ENCODE measurements around the gene DISC1. TPM values are rescaled to one million over a fixed set of nuclear protein-coding genes. Genes with fewer than 3 reads are reported as not detected.

DISC1 gene
- total and polyA plus RNA-seq, 2 of the 13 experiments (the other 11 are each of a cell fraction or from before 2014, with no cell fraction given): 4.2 to 4.6 TPM

DNA sequence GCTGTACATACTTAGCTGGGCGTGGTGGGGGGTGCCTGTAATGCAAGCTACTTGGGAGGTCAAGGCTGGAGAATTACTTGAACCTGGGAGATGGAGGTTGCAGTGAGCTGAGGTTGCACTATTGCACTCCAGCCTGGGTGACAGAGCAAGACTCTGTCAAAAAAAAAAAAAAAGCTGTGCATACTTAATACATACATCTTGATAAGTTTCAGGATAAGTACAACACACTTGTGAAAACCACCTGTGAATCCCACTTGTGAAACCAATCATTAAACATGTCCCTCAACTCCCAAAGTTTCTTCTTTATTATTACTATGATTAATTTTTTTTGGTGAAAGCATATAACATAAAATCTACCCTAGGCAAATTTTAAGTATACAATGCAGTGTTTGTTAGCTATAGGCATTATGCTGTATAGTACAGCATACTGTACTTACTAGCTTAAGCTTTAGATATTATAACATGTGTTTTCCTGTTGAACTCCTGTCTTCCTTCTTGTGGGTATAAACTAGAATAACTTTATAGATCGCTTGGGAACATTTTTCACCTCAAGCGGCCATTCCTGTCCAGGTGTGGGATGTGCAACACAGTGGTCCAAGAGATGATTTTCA is 41.4 kb downstream of the DISC1 start:
- Histone ChIP-seq H3K9ac (ENCODE audit: insufficient read depth, low read depth, low read length) (no peak overlapping the region), H3K27me3 (ENCODE audit: control insufficient read depth in 1 of 2, insufficient read depth in 2 of 2, low read length in 2 of 2) (no peaks in the 10 kb centered on the region), H3K36me3 (replicated peaks in 1 of 2; ENCODE audit: control insufficient read depth in 1 of 2, insufficient read depth in 2 of 2, low read length in 2 of 2) (no peaks in the 10 kb centered on the region), H3K79me2 (ENCODE audit: insufficient read depth, low read length) (no peaks in the 10 kb centered on the region), H3K4me2 (ENCODE audit: low read depth, low read length) (no peak overlapping the region), H3K27ac (ENCODE audit: extremely low read length, insufficient read depth, low read length) (no peak overlapping the region), H3K9me3 (ENCODE audit: low read length) (no peaks in the 10 kb centered on the region), H4K20me1 (ENCODE audit: insufficient read depth, low read length) (no peaks in the 10 kb centered on the region), H3K4me3 (replicated peaks in 1 of 3; ENCODE audit: insufficient read depth in 1 of 3, low read depth in 2 of 3, low read length in 3 of 3) (no peak overlapping the region), H2AFZ (ENCODE audit: low read length) (no peak overlapping the region), H3K4me1 (ENCODE audit: insufficient read depth, low read length) (peaks cover 27% of the 10 kb centered on the region)
- ChIA-PET CTCF (ENCODE audit: low intra/inter-chr PET ratio, low total read pairs) (no interaction called here), POLR2A (no interaction called here)
- in situ Hi-C loops (cut with HindIII; ENCODE audit: extremely low pct_ligation_motif_present, low pct_unique_long_range_greater_than_20kb) (no loop called here), intact Hi-C loops (cut with micrococcal nuclease; ENCODE audit: unreplicated experiment) (no loop called here)
- no peak for ATAC-seq
- no peak for DNase-seq (ENCODE audit: low spot score)
- no peak for FAIRE-seq
- WGBS (ENCODE audit: low lambda C conversion rate): 94% methylated on average over 3 of the region's 3 CpGs
- no TSS peak for BruUV-seq (replicated peaks)
- TF ChIP-seq, protein P1, sequence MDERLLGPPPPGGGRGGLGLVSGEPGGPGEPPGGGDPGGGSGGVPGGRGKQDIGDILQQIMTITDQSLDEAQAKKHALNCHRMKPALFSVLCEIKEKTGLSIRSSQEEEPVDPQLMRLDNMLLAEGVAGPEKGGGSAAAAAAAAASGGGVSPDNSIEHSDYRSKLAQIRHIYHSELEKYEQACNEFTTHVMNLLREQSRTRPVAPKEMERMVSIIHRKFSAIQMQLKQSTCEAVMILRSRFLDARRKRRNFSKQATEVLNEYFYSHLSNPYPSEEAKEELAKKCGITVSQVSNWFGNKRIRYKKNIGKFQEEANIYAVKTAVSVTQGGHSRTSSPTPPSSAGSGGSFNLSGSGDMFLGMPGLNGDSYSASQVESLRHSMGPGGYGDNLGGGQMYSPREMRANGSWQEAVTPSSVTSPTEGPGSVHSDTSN (CRISPR knock-in tag; IDR thresholded peaks at IDR 0.05): no peak
- TF ChIP-seq, protein P2, sequence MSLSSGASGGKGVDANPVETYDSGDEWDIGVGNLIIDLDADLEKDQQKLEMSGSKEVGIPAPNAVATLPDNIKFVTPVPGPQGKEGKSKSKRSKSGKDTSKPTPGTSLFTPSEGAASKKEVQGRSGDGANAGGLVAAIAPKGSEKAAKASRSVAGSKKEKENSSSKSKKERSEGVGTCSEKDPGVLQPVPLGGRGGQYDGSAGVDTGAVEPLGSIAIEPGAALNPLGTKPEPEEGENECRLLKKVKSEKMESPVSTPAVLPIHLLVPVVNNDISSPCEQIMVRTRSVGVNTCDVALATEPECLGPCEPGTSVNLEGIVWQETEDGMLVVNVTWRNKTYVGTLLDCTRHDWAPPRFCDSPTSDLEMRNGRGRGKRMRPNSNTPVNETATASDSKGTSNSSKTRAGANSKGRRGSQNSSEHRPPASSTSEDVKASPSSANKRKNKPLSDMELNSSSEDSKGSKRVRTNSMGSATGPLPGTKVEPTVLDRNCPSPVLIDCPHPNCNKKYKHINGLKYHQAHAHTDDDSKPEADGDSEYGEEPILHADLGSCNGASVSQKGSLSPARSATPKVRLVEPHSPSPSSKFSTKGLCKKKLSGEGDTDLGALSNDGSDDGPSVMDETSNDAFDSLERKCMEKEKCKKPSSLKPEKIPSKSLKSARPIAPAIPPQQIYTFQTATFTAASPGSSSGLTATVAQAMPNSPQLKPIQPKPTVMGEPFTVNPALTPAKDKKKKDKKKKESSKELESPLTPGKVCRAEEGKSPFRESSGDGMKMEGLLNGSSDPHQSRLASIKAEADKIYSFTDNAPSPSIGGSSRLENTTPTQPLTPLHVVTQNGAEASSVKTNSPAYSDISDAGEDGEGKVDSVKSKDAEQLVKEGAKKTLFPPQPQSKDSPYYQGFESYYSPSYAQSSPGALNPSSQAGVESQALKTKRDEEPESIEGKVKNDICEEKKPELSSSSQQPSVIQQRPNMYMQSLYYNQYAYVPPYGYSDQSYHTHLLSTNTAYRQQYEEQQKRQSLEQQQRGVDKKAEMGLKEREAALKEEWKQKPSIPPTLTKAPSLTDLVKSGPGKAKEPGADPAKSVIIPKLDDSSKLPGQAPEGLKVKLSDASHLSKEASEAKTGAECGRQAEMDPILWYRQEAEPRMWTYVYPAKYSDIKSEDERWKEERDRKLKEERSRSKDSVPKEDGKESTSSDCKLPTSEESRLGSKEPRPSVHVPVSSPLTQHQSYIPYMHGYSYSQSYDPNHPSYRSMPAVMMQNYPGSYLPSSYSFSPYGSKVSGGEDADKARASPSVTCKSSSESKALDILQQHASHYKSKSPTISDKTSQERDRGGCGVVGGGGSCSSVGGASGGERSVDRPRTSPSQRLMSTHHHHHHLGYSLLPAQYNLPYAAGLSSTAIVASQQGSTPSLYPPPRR (CRISPR knock-in tag; IDR thresholded peaks at IDR 0.05; ENCODE audit: borderline replicate concordance): no peak
- TF ChIP-seq RELA (CRISPR knock-in tag; IDR thresholded peaks at IDR 0.05) (no peak), NPAS2 (CRISPR knock-in tag; IDR thresholded peaks at IDR 0.05; ENCODE audit: borderline replicate concordance) (no peak), KLF16 (CRISPR knock-in tag; IDR thresholded peaks at IDR 0.05) (no peak), CHCHD3 (CRISPR knock-in tag; IDR thresholded peaks at IDR 0.05) (no peak), ZNF24 (IDR thresholded peaks at IDR 0.05) (no peak), ISL2 (CRISPR knock-in tag; IDR thresholded peaks at IDR 0.05) (no peak), BRD4 (CRISPR knock-in tag; IDR thresholded peaks at IDR 0.05) (no peak), MED8 (CRISPR knock-in tag; IDR thresholded peaks at IDR 0.05; ENCODE audit: insufficient replicate concordance) (no peak), RARA (CRISPR knock-in tag; IDR thresholded peaks at IDR 0.05) (no peak), ZBTB7A (CRISPR knock-in tag; IDR thresholded peaks at IDR 0.05) (no peak), GATAD1 (CRISPR knock-in tag; IDR thresholded peaks at IDR 0.05) (no peak), DNMT1 (CRISPR knock-in tag; IDR thresholded peaks at IDR 0.05) (no peak), ZNF235 (CRISPR knock-in tag; IDR thresholded peaks at IDR 0.05; ENCODE audit: borderline replicate concordance) (no peak), HMG20B (CRISPR knock-in tag; conservative IDR thresholded peaks at IDR 0.05) (no peak), KLF9 (CRISPR knock-in tag; IDR thresholded peaks at IDR 0.05; ENCODE audit: low read depth) (no peak)
- TF ChIP-seq, protein P3, sequence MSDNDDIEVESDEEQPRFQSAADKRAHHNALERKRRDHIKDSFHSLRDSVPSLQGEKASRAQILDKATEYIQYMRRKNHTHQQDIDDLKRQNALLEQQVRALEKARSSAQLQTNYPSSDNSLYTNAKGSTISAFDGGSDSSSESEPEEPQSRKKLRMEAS (IDR thresholded peaks at IDR 0.05): no peak
- TF ChIP-seq, protein P4, sequence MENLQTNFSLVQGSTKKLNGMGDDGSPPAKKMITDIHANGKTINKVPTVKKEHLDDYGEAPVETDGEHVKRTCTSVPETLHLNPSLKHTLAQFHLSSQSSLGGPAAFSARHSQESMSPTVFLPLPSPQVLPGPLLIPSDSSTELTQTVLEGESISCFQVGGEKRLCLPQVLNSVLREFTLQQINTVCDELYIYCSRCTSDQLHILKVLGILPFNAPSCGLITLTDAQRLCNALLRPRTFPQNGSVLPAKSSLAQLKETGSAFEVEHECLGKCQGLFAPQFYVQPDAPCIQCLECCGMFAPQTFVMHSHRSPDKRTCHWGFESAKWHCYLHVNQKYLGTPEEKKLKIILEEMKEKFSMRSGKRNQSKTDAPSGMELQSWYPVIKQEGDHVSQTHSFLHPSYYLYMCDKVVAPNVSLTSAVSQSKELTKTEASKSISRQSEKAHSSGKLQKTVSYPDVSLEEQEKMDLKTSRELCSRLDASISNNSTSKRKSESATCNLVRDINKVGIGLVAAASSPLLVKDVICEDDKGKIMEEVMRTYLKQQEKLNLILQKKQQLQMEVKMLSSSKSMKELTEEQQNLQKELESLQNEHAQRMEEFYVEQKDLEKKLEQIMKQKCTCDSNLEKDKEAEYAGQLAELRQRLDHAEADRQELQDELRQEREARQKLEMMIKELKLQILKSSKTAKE (CRISPR knock-in tag; IDR thresholded peaks at IDR 0.05; ENCODE audit: borderline replicate concordance): no peak
